Neural cell (in vitro differentiated cells): ENCODE results near the gene FILIP1.

Experiments used
- EP300 ChIP-seq: fragments of 450-650 bp; conservative IDR thresholded peaks from 2 replicates; pipeline ENCODE4 v1.6.1; 2014; ENCODE audit warnings: antibody characterized with exemption, mild to moderate bottlenecking, moderate library complexity; ENCODE audit not compliant: poor library complexity, severe bottlenecking
- EZH2 ChIP-seq: fragments of 200-600, 300-800 bp; shearing (Covaris generic), sonication (generic); IDR thresholded peaks from 2 replicates; pipeline ENCODE4 v1.6.1; 2014; ENCODE audit warnings: antibody characterized with exemption, low read length, borderline replicate concordance, mild to moderate bottlenecking; ENCODE audit not compliant: insufficient read depth, poor library complexity, severe bottlenecking
- TF ChIP-seq, protein P1 (sequence below): fragments of 450-650 bp; IDR thresholded peaks from 2 replicates; pipeline ENCODE4 v1.5.1; 2014; ENCODE audit warnings: antibody characterized with exemption, mild to moderate bottlenecking, moderate library complexity; ENCODE audit not compliant: poor library complexity, severe bottlenecking

DNA sequence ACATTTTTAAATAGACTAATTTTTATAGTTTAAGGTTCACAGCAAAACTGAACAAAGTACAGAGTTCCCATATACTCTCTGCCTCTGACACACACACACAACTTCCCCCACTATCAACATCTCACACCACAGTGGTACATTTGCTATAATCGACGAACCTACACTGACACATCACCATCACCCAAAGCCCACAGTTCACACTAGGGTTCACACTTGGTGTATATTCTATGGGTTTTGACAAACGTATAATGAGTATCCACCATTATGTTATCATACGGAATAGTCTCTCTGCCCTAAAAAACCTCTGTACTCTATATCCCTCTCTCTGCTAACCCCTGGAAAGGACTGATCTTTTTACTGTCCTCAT is 224.6 kb downstream of the FILIP1 start:
- TF ChIP-seq, protein P1, sequence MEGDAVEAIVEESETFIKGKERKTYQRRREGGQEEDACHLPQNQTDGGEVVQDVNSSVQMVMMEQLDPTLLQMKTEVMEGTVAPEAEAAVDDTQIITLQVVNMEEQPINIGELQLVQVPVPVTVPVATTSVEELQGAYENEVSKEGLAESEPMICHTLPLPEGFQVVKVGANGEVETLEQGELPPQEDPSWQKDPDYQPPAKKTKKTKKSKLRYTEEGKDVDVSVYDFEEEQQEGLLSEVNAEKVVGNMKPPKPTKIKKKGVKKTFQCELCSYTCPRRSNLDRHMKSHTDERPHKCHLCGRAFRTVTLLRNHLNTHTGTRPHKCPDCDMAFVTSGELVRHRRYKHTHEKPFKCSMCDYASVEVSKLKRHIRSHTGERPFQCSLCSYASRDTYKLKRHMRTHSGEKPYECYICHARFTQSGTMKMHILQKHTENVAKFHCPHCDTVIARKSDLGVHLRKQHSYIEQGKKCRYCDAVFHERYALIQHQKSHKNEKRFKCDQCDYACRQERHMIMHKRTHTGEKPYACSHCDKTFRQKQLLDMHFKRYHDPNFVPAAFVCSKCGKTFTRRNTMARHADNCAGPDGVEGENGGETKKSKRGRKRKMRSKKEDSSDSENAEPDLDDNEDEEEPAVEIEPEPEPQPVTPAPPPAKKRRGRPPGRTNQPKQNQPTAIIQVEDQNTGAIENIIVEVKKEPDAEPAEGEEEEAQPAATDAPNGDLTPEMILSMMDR = no peak
- TF ChIP-seq EZH2 (no peak), EP300 (no peak)
